Measurements from ENCODE around the gene DES. TPM values are rescaled to one million over a fixed set of nuclear protein-coding genes. Genes with fewer than 3 reads are reported as not detected.

DES gene
- total RNA-seq, 1 experiment from 2014 or later: not detected

DNA sequence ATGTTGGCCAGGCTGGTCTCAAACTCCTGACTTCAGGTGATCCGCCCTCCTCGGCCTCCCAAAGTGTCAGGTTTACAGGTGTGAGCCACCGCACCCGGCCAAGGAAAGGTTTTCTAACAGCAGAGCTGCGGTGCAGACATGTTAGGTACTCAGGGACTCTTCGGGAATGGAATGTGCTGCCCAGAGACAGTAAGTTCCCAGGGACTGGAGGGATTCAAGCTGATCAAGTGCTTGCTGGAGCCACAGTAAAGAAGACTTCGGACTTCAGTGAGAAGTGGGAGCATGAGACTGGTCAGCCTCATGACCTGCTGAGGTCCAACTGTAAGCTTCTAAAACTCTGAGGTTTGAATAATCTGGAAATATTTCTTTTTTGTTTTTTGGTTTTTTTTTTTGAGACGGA is 7.8 kb upstream of the DES start:
- CTCF ChIA-PET: no interaction called here
- peaks cover 4% of the 10 kb centered on the region; the same call in 1 of the 2 replicates for H3K9me3 ChIP-seq
- intact Hi-C loops (cut with micrococcal nuclease; ENCODE audit: unreplicated experiment): no loop called here
- TF ChIP-seq, protein P1, sequence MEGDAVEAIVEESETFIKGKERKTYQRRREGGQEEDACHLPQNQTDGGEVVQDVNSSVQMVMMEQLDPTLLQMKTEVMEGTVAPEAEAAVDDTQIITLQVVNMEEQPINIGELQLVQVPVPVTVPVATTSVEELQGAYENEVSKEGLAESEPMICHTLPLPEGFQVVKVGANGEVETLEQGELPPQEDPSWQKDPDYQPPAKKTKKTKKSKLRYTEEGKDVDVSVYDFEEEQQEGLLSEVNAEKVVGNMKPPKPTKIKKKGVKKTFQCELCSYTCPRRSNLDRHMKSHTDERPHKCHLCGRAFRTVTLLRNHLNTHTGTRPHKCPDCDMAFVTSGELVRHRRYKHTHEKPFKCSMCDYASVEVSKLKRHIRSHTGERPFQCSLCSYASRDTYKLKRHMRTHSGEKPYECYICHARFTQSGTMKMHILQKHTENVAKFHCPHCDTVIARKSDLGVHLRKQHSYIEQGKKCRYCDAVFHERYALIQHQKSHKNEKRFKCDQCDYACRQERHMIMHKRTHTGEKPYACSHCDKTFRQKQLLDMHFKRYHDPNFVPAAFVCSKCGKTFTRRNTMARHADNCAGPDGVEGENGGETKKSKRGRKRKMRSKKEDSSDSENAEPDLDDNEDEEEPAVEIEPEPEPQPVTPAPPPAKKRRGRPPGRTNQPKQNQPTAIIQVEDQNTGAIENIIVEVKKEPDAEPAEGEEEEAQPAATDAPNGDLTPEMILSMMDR (IDR thresholded peaks at IDR 0.05; ENCODE audit: insufficient read depth in 1 of 2, low read depth in 1 of 2, low read length in 1 of 2, severe bottlenecking in 1 of 2, unreplicated experiment in 1 of 2): no peak
- BruUV-seq (replicated peaks): no TSS peak
- H3K9me3 Mint-ChIP-seq (ENCODE audit: unreplicated experiment): no peaks in the 10 kb centered on the region
- H3K4me3 Mint-ChIP-seq (ENCODE audit: unreplicated experiment): no peak overlapping the region
- H3K36me3 Mint-ChIP-seq (ENCODE audit: insufficient read depth, unreplicated experiment): no peaks in the 10 kb centered on the region
- DNase-seq: no peak
- H3K27me3 ChIP-seq (replicated peaks; ENCODE audit: control insufficient read depth, insufficient read depth, low read length): no peaks in the 10 kb centered on the region
- H3K36me3 ChIP-seq (ENCODE audit: control insufficient read depth, insufficient read depth, low read length): no peaks in the 10 kb centered on the region
- POLR2A ChIA-PET: no interaction called here
- H3K4me1 Mint-ChIP-seq (ENCODE audit: low read depth, unreplicated experiment): peaks cover 6% of the 10 kb centered on the region
- H3K27me3 Mint-ChIP-seq (ENCODE audit: insufficient read depth, unreplicated experiment): peaks cover 4% of the 10 kb centered on the region
- H3K4me3 ChIP-seq (ENCODE audit: low read depth, low read length): no peak overlapping the region
- H3K27ac Mint-ChIP-seq (ENCODE audit: unreplicated experiment): no peak overlapping the region
- no peaks in the 10 kb centered on the region for H3K4me1 ChIP-seq

DNA sequence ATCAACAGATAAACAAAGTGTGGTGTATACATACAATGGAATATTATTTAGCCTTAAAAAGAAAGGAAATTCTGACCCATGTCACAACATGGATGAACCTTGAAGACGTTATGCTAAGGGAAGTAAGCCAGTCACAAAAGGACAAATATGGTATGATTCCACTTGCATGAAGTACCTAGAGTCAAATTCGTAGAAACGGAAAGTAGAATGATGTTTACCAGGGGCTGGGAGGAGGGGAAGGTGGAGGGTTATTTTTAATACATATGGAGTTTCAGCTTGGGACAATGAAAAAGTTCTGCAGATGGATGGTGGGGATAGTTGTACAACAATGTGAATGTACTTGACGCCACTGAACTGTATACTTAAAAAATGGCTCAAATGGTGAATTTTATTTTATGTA is 3.3 kb upstream of the DES start:
- H3K36me3 Mint-ChIP-seq (ENCODE audit: insufficient read depth, unreplicated experiment): no peaks in the 10 kb centered on the region
- intact Hi-C loops (cut with micrococcal nuclease; ENCODE audit: unreplicated experiment): no loop called here
- peaks cover 4% of the 10 kb centered on the region for H3K27me3 Mint-ChIP-seq (ENCODE audit: insufficient read depth, unreplicated experiment)
- Histone ChIP-seq H3K4me3 (ENCODE audit: low read depth, low read length) (no peak overlapping the region), H3K4me1 (no peaks in the 10 kb centered on the region), H3K27me3 (replicated peaks; ENCODE audit: control insufficient read depth, insufficient read depth, low read length) (no peaks in the 10 kb centered on the region), H3K36me3 (ENCODE audit: control insufficient read depth, insufficient read depth, low read length) (no peaks in the 10 kb centered on the region), H3K9me3 (peaks cover 4% of the 10 kb centered on the region; the same call in 1 of the 2 replicates)
- TF ChIP-seq, protein P1 (IDR thresholded peaks at IDR 0.05; ENCODE audit: insufficient read depth in 1 of 2, low read depth in 1 of 2, low read length in 1 of 2, severe bottlenecking in 1 of 2, unreplicated experiment in 1 of 2): no peak
- DNase-seq: no peak
- no peaks in the 10 kb centered on the region for H3K4me1 Mint-ChIP-seq (ENCODE audit: low read depth, unreplicated experiment)
- BruUV-seq (replicated peaks): no TSS peak
- H3K27ac Mint-ChIP-seq (ENCODE audit: unreplicated experiment): no peak overlapping the region
- POLR2A ChIA-PET: no interaction called here
- no peaks in the 10 kb centered on the region for H3K9me3 Mint-ChIP-seq (ENCODE audit: unreplicated experiment)
- no peak overlapping the region for H3K4me3 Mint-ChIP-seq (ENCODE audit: unreplicated experiment)
- CTCF ChIA-PET: no interaction called here

DNA sequence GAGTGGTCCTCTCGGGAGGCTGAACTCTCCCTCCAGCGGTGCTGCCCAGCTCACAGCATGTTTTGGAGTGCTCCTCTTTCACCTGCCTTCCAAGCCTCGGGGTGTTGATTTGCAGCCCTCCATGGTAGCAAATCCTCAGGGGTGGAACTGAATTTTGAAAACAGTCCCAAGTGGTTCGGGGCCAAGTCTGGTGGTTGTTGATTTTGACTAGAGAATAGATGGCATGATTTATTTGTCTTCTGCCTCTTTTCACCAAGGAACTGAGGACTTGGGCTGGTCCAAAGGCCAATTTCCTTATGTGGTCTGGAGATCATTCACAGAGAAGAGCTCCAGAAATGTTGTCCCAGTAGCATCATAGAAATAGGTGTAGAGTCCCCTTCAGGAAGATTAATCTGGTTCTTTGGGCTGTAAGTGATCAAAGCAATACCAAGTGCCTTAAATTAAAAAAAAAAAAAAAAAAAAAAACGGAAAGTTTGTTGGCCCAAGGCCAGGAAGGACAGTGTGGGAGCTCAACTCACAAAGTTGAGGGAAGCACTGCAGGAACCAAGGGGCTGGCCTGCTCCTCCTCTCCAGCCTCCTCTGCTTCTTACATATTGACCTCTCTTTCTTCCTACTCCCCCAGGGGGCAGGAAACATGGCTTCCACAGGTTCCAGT is 2.5 kb upstream of the DES start:
- H3K36me3 Mint-ChIP-seq (ENCODE audit: insufficient read depth, unreplicated experiment): no peaks in the 10 kb centered on the region
- H3K4me1 Mint-ChIP-seq (ENCODE audit: low read depth, unreplicated experiment): no peaks in the 10 kb centered on the region
- TF ChIP-seq, protein P1 (IDR thresholded peaks at IDR 0.05; ENCODE audit: insufficient read depth in 1 of 2, low read depth in 1 of 2, low read length in 1 of 2, severe bottlenecking in 1 of 2, unreplicated experiment in 1 of 2): no peak
- POLR2A ChIA-PET: no interaction called here
- intact Hi-C loops (cut with micrococcal nuclease; ENCODE audit: unreplicated experiment): no loop called here
- no peak overlapping the region for H3K4me3 Mint-ChIP-seq (ENCODE audit: unreplicated experiment)
- H3K4me1 ChIP-seq: no peaks in the 10 kb centered on the region
- peaks cover 4% of the 10 kb centered on the region for H3K27me3 Mint-ChIP-seq (ENCODE audit: insufficient read depth, unreplicated experiment)
- no peak overlapping the region for H3K27ac Mint-ChIP-seq (ENCODE audit: unreplicated experiment)
- no peak for DNase-seq
- CTCF ChIA-PET: interaction anchor here (0.7 to 1.0 kb wide), 3 partner anchors 12 to 73 kb away, joined by 3 to 6 read pairs (median 3); no protein-coding TSS in a partner anchor
- no peaks in the 10 kb centered on the region for H3K27me3 ChIP-seq (replicated peaks; ENCODE audit: control insufficient read depth, insufficient read depth, low read length)
- no TSS peak for BruUV-seq (replicated peaks)
- H3K4me3 ChIP-seq (ENCODE audit: low read depth, low read length): no peak overlapping the region
- H3K9me3 ChIP-seq: peaks cover 4% of the 10 kb centered on the region; the same call in 1 of the 2 replicates
- no peaks in the 10 kb centered on the region for H3K9me3 Mint-ChIP-seq (ENCODE audit: unreplicated experiment)
- H3K36me3 ChIP-seq (ENCODE audit: control insufficient read depth, insufficient read depth, low read length): no peaks in the 10 kb centered on the region
